Activated CD4-positive, alpha-beta T cell treated with anti-CD3 and anti-CD28 coated beads, Interleukin-2, amount 50 U/mL, for 16 hours (primary cell): Measurements from ENCODE around the gene PUS7.
"Not testable (repeated sequence)": the region's sequence is repeated elsewhere in the genome, so short reads cannot be mapped to it uniquely, and the experiment has no call there.

Experiments
- DNase-seq: peaks from one replicate; pipeline ENCODE4 v3.0.0-alpha.2; 2020

Gene PUS7

DNA sequence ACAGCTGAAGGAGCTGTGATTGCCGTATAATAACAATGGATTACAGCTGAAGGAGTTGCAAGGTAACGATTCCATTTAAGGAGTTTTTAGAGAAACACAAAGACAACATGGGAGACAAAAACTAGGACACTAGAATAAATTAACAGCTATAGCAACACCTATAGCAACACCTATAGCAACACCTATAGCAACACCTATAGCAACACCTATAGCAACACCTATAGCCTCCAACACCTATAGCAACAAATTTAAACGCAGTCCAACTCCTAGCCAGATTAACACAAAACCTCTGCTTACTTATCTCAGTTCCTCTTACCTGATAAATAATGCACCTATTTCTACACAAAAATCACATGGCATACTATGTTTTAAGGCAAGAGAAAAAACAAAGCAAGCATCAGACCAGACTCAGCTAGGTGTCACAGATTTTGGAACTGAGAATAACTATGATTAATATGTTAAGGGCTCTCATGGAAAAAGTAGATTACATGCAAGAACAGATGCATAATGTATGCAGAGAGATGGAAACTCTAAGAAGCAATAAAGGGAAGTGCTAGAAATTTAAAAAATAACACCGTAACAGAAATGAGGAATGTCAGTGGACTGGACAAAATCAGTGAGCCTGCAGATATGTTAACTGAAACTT lies 77.6 kb downstream of the PUS7 start:
- DNase-seq, result no peak

DNA sequence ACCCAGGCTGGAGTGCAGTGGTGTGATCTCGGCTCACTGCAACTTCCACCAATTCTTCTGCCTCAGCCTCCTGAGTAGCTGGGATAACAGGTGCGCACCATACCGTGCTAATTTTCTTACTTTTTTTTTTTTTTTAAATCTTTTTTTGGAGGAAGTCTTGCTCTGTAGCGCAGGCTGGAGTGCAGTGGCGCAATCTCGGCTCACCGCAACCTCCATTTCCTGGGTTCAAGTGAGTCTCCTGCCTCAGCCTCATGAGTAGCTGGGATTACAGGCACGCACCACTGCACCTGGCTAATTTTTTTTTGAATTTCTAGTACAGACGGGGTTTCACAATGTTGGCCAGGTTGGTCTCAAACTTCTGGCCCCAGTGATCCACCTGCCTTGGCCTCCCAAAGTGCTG lies 79.9 kb downstream of the PUS7 start:
- not testable (repeated sequence) for DNase-seq

DNA sequence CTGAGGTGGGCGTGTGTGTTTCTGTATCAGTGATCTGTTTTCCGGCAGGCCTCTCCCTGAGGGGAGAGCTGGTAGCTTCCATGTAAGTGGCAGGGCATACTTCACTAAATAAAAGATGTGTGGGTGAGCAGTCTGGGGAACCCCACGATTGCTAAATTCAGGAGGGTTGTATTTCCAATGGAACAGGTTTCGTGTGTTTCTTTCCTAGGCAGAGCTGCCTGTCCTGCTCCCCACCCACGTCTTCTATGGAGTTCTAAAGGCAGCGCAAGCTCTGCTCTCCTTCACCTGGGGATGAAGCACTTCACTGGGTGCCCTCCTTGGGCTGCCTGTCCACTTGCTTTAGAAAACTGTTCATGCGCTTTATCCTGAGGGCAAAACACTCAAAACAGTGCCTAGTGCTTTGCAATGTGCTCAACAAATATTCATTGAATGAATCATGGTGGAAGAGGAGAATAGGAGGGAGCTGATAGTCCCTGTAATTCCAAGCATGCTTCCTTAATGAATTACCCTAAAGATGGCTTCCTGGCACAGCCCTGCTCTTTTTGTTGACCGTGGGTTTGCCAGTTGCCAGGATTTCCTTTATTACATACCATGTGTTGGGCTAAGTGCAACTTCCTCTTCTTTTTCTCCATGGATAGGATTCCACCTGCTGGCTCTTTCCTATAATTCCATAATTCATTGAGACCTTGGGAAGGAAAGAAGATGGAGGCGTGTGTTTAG lies 82.7 kb downstream of the PUS7 start:
- no peak for DNase-seq

DNA sequence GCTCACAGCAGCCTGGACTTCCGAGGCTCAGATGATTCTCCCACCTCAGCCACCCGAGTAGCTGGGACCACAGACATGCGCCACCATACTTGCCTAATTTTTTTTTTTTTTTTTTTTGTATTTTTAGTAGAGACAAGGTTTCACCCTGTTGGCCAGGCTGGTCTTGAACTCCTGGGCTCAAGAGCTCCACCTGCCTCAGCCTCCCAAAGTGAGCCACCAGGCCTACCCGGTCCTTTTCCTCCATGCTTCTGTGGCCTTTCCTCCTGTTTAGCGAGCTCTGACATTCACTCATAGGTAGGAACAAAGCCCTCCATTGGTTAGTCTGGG lies 83.3 kb downstream of the PUS7 start:
- DNase-seq, result no peak

DNA sequence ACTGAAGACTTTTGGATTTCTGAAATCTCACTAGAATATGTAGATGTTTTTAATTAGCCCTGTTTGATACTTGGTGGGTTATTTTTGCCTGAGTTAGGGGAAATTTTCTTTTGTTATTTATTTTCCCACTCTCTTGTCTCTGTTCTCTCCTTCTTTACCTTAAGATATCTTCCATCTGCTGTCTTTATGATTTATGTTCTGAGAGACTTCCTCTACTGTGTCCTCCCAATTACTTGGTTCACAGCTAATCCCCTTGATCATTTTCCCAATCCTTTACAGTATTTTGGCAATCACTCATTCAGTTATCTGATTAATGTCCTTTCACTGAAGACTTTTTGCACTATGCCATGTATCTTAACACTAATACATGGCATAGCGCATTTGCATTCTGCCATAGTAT lies 83.8 kb downstream of the PUS7 start:
- no peak for DNase-seq

DNA sequence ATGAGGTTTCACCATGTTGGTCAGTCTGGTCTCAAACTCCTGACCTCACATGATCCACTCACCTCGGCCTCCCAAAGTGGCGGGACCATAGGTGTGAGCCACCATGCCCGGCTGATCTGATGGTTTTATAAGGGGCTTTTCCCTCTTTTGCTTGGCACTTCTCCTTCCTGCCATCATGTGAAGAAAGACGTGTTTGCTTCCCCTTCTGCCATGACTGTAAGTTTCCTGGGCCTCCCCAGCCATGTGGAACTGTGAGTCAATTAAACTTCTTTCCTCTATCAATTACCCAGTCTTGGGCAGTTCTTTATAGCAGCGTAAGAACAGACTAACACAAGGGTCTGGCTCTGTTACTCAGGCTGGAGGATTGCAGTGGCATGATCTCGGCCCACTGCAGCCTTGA lies 84.7 kb downstream of the PUS7 start:
- not testable (repeated sequence) for DNase-seq

DNA sequence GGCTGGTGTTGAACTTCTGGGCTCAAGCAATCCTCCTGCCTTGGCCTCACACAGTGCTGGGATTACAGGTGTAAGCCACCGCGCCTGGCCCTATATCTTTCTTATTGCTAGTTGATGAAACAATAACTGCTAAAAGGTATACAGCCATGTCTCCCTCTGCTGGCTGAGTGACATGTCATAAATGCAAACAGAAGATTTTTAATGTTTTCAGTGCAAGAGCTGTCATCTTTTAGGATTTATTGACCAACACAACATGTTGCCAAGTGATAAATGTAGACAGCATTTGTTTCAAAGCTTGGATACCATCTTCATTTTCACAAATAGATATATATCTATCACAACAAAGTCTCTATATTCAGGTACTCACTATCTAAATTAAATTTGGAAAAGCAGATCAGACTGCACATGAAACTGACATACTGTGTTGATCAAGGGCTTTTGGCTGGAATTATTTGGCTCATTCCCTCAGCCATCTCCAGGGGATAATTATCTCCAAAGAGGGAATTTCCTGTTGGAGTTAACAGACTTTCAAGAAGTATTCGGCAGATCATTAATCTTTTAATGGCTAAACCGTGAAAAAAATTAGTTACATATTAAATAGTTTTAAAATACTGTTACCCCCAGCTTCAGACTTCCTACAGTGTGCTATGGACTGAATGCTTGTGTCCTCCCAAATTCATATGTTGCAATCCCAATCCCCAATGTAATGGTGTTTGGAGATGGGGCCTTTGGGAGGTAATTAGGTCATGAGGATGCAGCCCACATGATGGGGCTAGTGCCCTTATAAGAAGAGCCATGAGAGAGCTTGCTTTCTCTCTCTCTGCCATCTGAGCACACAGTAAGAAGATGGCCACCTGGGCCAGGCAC lies 92.1 kb downstream of the PUS7 start:
- peak; percentile 48 for DNase-seq

DNA sequence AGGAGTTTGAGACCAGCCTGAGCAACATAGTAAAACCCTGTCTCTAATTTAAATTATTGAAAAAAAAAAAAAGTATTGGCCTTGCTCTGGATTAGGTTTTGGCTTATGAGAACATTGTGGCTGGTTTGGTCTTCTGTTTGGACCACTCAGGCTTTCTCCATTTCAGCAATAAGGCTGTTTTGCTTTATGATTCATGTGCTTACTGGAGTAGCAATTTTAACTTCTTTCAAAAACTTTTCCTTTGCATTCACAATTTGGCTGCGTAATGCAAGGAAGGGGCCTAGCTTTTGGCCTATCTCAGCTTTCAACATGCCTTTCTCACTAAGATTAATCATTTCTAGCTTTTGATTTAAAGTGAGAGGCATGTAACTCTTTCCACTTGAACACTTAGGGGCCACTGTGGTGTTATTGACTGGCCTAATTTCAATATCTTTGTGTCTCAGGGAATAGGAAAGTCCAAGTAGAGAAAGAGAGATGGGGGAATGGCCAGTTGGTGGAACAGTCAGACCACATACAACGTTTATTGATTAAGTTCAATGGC lies 95.4 kb downstream of the PUS7 start:
- DNase-seq, result peak; percentile 42

DNA sequence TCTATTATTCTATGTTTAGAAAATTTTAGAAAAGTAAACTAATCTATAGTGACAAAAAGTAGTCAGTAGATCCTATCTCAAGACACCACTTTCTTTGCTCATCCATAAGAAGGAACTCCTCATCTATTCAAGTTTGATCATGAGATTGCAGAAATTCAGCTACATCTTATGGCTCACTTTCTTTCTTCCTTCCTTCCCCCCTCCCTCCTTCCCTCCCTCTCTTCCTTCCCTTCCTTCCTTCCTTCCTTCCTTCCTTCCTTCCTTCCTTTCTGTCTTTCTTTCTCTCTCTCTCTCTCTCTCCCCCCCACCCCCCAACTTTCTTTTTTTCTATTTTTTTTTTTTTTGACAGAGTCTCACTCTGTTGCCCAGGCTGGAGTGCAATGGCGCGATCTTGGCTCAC lies 98.1 kb downstream of the PUS7 start:
- DNase-seq, result no peak

DNA sequence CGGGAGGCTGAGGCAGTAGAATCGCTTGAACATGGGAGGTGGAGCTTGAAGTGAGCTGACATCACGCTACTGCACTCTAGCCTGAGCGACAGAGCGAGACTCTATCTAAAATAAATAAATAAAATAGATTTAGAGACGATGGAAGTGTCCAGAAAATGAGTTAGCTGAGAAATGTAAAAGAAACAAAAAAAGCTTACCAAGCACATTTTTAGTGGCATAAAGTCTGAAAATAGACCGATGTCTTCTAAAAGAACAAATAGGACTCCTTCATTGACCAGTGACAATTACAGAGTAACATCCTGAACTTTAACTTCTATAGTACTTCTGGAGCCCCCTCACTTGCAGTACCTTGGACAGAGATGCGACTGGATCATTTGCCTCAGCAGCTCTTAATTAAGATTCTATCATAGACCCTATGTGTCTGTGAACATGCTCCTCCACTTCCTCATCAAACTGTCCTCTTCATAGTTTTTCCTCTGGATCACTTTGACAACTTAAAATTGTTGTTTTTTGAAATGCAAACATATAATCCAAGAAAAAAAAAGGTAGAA lies 108.1 kb downstream of the PUS7 start:
- DNase-seq, result no peak

DNA sequence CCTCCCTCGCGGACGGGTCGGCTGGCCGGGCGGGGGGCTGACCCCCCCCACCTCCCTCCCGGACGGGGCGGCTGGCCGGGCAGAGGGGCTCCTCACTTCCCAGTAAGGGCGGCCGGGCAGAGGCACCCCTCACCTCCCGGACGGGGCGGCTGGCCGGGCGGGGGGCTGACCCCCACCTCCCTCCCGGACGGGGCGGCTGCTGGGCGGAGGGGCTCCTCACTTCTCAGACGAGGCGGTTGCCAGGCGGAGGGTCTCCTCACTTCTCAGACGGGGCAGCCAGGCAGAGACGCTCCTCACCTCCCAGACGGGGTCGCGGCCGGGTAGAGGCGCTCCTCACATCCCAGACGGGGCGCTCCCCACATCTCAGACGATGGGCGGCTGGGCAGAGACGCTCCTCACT lies 111.3 kb downstream of the PUS7 start:
- DNase-seq, result not testable (repeated sequence)

DNA sequence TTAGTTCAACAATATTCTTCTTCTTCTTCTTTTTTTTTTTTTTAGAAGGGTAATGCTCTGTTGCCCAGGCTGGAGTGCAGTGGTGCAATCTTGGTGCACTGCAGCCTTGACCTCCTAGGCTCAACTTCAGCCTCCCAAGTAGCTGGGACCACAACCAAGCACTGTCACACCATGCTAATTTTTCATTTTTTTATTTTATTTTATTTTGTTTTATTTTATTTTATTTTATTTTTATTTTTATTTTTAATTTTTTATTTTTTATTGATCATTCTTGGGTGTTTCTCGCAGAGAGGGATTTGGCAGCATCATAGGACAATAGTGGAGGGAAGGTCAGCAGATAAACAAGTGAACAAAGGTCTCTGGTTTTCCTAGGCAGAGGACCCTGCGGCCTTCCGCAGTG lies 112.3 kb downstream of the PUS7 start:
- not testable (repeated sequence) for DNase-seq

DNA sequence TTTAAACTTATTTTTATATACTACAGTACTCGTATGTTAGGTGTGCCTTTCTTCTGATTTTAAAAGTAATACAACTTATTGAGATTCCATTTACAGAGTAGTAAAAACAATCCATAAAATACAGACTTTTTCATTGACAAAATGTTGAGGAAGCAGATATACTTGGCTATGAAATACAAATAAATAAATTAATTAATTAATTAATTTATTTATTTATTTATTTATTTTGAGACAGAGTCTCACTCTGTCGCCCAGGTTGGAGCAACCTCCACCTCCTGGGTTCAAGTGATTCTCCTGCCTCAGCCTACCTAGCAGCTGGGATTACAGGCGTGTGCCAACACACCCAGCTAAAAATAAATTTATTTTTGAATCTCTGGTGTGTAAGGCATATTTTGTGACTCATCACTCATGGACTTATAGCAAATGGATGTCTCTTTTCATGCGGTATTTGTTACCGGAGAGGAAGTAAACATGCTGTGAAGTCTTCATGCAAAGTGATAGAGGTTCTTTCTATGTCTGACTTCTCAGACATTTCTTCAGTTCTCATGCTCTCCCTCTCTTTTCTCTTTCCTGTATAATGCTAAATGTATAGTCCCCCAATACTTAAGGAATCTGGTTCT lies 113.2 kb downstream of the PUS7 start:
- DNase-seq, result no peak
